Eye (tissue), 1 donor: ENCODE data around the gene NFILZ.

Experiments used
- DNase-seq: peaks from one replicate; pipeline ENCODE4 v3.0.0-alpha.2; 2015

NFILZ gene, protein sequence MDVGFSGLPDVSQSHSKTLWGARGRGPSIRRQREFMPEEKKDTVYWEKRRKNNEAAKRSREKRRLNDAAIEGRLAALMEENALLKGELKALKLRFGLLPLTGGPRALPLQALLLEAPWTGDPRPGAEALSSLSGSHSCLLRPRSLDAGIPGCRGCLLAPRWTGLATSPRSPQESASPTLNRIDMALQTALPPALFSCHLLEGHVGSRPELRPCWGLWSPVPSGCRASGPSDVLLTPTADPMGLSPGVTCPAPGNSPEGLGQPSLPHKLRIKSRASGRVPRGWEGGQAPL

DNA sequence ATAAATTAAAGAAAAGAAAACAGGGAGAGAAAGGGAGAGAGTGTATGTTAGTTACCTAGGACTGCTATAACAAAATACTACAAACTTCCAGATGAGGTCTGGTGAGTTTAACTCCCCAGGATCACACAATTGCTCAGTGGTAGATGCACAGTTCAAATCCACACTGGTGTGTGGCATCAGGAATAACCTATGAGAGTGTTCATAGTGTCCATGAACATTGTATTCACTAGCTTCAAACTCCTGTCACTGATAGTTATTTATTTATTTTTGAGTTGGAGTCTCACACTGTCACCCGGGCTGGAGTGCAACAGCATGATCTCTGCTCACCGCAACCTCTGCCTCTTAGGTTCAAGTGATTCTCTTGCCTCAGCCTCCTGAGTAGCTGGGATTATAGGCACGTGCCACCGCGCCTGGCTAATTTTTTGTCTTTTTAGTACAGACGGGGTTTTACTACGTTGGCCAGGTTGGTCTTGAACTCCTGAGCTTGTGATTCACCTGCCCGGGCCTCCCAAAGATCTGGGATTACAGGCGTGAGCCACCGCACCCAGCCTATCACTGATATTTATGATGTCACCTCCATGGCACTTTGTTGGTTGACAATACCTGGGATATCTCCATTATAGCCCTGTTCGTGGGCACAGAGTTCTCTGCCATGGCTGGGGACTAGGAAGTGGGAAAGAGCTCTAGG is at the start of gene NFILZ:
Gene NFILZ (plus strand): TSS at position 638 of the 688 bp plus-strand sequence. CDS start 46,133 bp downstream, outside the sequence.
- DNase-seq = no peak

DNA sequence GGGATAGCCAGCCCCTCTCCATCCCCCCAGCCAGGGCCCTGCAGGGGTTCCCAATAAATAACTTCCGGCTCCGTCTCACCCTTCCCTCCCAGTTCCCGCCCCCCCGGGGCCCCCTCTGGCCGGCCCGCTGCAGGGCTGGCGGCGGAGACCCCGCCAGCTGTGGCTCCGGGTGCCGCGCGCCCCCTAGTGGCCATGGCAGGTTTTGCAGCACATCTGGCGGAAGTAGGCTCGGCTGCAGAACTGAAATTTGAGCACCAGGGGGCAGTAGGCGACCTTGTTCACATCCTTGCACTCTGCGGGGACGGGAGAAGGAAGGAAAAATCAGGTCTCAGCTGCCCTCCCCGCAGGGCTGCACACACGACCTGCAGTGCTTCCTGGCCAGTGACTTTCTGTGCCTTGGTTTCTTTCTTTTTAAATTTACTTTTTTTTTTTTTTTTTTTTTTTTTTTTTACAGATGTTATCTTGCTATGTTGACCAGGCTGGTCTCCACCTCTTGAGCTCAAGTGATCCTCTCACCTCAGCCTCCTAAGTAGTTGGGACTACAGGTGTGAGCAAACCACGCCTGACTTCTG is 49.6 kb upstream of the NFILZ start:
- DNase-seq = peak; percentile 93

DNA sequence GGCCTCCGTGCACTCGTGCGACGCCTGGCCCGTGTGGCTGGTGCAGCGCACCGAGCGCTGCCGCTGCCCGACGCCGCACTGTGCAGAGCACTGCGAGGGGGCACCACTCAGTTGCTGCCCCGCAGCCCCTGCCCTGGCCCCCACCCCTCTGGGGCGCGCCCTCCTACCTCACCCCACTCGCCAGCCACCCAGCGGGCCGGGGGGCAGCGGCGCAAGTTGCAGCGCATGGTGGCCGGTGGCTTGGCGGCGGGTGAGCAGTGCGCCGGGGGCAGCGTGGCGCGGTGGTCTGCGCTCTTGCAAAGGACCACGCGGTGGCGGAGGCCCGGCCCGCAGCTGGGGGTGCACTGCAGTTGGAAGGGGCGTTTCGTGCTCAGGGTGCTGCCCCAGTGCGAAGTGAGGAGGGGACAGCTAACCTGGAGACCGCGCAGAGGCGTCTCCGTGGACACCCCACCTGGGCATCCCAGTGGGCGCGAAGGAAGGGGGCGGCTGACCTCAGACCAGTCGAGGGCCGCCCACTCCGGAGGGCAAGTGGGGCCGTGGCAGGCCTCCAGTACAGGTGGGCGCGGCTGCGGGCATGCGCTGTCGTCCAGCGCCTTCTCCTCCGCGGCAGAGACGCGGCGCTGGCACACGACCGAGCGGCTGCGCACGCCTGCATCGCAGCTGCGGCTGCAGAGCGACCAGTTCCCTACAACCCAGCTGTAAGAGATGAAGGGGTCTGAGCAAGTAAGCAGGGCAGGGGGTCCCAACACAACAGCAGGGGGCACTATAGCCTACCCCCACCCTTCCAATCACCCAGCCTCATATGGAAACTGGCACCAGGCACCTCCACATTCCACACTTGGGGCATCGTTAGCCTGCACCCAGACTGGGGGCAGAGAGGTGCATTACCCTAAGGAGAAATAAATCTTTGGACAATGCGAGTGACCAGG is 45.2 kb upstream of the NFILZ start:
- DNase-seq = no peak

DNA sequence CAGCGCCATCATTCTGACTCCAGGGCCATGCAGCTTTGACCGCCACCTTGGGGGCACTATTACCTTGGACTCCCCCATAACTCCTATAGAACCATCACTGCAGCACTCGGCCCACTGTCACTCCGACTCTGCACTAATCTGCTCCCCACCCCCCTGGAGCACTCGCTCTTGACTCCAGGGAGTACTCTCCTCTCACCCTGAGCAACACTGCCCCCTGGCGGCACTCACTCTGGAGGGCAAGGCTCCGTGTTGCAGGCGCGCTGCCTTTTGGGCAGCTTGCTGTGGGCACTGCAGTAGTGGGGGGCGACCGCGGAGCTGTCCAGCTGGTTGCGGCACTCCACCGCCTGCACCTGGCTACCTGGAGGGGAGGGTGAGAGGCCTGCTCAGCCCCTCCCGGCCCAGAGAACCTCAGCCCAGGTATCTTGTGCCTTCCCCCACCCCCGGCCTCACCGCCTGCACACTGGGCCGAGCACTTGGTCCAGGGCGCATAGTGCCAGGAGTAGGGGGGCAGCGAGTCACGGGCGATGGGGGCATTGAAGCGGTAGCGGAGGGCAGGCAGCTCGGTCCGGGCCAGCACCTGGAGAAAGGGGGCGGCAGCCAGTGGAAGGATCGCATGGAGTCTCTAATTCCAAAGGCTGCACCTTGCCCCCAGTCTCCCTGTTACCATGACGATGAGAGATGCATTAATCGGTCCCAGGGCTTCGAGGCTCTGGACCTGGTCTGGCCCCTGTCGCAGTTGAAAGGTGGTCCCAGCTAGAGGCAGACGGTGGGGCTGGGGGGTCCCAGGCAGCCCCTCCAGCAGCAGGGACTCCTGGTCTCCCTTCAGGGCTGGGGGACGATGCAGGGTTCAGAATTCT is 44.3 kb upstream of the NFILZ start:
- DNase-seq = peak; percentile 47

DNA sequence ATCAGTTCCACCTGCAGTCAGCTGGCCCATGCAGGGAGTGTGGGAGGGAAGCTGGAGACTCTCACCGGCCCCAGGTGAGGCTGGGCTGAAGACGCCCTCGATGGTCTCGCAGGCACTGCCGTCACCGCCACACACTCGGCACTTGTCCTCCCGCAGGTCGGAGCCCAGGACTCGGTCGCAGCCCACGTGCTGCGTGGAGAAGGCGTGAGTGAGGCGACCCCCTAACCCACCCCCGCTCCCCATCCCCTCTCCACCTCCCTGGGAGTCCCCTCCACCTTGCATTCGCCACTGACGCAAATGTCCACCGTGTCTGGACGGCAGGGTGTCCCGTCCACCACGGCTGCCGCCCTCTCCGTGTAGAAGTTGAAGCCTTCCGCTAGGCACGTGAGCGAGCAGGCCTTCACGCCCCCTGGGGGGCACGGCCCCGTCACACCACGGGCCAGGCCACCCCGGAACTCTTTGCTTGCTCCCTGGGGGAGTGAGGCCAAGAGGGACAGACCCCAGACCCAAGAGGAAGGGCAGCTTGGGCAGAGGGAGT is 41.2 kb upstream of the NFILZ start:
- no peak for DNase-seq

DNA sequence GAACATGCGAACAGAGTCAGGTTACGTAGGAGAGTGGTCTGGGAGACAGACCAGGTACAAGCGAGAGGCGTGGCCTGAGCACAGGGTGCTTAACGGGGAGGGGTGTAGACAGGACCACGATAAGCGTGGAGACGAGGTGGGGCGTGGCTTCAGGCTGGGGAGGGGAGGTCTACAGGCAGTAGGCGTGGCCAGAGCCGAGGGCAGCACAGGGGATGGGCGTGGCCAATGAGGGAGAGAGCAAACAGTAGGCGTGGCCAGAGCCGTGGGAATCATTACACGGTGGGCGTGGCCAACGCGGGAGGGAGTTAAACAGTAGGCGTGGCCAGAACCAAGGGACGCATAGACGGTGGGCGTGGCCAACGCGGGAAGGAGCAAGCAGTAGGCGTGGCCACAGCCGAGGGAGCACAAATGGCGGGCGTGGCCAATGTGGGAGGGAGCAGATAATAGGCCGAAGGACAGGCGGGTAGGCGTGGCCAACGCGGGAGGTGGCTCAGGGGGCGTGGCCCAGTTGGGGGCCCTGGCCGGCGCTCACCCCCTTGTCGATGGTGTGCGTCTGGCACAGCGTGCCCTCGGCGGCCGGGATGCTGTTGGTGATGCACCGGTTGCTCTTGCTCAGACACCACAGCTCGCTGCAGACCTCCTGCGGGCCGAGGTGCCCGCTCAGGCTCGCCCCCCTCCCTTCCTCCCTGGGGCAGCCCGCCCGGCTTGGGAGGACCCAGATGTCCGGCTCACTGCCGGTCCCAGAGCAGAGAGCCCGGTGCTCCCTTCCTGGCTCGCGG is 38.0 kb upstream of the NFILZ start:
- peak; percentile 99 for DNase-seq

DNA sequence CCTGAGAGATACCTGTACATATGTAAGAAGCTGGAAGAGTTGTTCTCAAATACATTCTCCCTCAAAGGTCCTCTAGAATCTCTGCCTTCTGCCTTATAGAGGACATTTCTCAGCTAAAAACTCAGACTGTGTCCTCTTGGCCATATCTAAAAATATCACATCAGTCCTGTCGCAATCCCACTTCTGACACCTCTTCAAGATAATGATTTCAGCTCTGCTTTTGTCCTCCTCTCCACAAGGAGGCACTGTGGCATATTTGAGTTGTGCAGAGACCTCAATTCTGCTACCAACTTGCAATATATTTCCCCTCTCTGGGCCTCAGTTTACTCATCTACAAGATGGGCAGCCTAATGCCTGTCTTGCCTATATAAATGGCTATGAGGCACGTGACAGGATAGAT is 36.5 kb upstream of the NFILZ start:
- no peak for DNase-seq

DNA sequence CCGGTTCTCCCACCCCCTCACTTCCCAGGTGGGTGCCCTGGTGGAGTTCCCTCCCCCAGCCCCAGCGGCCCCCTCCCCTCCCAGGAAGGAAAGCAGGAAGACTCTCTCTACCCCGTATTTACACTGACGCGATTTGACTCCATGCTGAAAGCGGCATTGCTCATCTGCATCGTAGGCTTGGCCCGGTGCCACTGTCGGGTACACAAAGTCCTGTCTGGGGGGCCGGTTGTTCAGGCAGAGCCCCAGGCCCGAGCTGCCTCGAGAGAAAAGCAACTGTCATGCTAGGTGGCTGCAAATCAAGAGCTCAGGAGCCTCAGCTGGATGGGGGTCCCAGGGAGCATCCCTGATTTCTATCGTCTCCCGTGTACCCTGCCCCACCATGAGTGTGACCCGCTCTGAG is 34.8 kb upstream of the NFILZ start:
- no peak for DNase-seq

DNA sequence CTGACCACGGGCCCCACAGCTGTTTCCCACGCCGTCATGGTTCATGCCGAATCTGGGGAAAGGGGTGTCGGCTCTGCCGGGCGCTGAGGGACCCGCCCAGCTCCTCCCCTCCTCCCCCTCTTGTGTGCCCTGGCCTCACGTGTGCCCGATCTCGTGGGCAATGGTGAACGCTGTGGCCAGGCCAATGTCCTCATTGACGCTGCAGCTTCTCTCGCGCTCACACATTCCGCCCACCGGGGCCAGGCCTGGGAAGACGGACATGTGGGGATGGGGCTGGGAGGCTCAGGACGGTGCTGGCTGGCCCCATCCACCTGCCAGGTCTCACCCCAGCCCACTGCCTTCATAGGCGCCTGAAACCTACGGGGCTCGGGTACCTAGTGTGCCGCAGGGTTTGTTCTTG is 34.3 kb upstream of the NFILZ start:
- DNase-seq = no peak

DNA sequence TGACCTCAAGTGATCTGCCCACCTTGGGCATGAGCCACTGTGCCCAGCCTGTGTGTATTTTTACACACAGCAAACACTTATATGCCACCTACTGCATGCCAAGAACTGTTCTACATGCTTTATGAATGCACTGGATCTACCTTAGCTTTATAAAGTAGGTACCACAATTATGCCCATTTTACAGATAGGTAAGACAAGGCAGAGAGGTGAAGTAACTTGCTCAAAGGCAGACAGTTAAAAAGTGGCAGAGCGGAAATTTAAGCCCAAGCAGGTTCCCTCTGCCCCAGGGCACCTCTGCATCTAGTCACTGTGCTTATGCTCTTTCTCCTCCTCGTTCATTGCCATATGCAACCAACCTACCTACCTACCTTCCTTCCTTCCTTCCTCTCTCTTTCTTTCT is 30.4 kb upstream of the NFILZ start:
- DNase-seq = no peak

DNA sequence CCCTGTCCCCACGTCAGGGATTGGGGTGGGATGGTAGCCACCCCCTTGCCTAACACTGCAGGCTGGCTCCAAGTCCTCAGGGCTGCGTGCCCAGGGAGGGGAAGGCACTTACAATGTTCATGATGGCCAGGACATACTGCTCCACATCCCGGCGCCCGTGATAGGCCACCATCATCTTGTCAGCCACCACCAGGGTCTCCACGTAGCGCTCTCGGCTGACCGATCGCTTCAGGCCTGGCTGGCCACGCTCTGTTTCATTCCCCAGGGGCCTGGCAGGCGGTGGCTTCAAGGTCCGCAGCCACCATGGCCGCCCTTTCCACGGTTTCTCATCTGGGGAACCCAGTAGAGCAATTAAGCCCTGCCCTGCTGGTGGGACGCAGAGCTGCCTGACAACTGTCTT is 29.6 kb upstream of the NFILZ start:
- DNase-seq = no peak

DNA sequence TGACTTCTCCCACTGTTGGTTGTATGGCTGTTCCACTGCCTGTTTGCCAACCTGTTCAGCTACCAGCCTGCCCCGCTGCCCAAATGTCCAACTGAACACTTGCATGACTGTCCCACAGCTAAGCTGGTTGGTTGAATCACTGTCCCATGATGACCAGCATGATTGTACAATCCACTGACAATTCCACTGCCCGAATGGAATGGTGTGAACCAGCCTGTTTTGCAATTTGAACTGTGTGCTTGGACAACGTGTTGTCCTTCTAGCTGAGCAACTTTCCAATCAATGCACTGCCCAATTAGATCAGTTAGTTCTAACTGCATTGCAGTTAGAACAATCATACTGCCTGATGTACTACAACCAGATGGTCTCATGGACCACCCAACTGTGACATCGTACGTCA is 28.6 kb upstream of the NFILZ start:
- no peak for DNase-seq

DNA sequence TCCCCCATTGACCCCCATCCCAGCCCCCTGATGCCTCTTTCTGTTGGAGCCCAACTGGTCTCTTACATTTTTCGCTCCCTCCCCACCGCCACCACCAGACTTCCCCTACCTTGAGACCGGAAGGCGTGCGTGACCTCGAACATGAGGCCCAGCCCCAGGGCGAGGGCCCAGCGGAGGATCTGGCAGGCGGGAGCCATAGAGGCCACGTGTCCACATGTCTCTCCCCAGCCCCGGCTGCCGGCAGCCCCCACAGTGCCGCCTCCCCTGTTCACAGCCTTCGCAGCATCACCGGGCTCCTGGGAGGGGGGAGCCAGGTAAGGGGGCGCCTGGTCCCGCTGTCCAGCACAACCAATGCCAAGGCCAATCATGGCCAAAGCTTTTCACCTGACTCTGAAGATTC is 24.9 kb upstream of the NFILZ start:
- no peak for DNase-seq

DNA sequence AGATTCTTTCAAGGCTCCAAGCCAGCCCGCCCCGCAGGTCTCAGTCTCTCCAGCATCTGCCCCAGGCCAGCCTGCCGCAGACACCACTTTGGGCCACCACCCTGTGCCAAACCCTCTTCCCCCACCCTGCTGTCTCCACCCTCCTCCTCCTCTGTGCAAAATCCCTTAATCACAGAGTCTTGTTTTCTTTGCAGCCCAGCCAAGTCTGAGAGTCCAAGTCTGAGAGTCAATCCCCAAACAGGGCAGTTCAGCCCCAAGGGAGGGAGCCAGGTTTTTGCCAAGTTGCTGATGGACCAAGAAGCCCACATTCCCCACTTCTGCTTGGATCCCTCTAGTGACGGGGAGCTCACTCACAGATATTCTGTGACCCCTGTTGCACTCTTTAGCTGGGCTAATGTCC is 23.0 kb upstream of the NFILZ start:
- no peak for DNase-seq

DNA sequence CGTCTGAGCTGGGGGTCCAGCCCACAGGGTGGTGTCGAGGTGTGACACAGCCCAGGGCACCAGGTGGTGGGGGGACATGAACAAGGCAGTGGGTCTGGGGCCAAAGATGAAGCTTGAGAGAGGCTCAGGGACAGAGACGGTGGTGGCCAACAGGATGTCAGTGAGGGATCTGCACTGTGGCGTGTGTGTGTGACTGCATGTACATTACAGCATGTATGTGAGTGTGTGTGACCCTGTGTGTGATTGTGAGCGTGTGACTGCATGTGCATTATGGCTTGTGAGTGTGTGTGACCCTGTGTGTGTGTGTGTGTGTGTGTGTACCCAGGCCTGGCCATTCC is 21.5 kb upstream of the NFILZ start:
- no peak for DNase-seq

DNA sequence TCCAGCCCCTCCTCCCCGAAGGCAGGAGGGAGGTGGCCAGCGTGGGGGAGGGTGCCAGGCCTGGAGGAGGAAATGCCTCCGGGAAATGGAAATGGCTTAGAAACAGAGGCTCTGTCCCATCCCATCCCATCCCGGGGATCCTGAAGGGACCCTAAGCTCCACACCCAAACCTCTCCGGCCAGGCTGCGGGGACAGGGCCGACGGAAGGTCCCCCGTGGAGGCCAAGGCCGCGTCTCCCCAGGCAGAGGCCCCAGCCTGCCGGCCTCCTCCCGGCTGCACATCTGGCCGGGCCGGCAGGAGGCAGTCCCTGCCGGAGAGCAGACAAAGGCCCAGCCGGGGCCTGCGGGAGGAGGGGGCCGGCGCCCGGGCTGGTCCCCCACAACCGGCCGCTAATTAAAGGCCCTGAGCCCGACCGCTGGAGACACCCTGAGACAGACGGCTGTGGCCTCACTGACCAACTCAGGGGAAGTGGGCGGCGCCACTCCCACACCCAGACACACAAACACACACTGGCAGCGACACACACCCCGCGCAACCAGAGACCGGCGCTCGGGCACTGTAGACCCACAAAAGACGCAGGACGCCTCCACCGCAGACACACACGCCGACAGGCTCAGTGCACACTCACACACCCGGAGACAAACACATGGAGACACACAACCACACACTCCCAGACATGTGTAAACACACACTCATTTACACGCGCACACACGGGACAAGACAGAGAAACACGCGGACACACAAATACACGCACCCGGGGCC is 21.0 kb upstream of the NFILZ start:
- DNase-seq = peak; percentile 87

DNA sequence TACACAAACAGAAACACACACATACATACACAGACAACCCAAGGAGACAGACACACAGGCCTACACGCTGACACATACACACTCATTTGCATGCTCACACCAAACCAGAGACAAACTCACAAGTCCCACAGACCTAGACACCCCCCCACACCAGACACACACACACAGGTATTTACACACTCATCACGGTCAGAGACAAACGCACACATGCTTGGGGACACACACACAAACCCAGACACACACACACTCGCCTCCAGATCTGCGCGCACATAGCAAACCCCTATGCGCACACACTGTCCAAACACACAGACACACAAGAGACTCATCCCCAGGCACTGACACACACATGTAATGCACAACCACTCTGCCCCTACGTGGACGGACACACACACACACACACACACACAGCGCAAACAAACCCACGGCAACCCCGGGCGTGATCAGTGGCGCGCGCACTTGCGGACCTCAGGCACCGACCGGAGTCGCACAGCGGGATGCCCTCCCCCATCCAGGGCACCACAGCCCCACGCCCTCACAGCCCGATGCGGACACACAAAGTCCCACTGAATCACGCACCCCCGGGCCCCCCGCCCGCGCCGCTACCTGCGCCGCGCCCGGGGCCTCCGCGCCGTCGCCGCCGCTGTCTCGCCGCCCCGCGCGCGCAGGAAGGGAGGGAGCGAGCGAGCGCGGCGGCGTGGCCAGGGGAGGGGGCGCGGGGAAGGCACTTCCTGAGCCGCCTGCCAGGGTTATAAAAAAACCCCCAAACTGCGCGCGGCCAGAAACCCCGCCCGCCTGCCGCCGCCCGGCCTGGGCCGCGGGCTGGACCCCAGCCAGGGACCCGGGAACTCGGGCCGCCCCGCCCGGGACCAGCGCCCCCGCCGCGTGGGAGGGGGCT is 20.1 kb upstream of the NFILZ start, which contains the start of gene ADAMTS10:
Gene ADAMTS10 (minus strand): TSS at position 675 of the 895 bp plus-strand sequence. CDS start 5,005 bp downstream, outside the sequence.
- peak; percentile 78 for DNase-seq

DNA sequence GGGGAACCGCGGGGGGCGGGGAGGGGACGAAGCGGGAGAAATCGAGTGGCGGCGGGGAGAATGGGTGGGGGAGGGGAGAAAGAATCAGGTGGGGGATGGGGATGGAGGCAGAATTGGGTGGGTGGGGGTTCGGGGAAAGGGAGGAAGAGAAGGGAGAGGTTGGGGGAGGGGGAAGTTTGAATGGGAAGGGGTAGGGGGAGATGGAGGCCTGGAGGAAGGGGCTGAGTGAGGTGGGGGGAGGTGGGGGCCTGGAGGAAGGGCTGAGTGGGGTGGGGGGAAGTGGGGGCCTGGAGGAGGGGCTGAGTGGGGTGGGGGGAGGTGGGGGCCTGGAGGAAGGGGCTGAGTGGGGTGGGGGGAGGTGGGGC is 19.5 kb upstream of the NFILZ start:
- peak; percentile 78 for DNase-seq

DNA sequence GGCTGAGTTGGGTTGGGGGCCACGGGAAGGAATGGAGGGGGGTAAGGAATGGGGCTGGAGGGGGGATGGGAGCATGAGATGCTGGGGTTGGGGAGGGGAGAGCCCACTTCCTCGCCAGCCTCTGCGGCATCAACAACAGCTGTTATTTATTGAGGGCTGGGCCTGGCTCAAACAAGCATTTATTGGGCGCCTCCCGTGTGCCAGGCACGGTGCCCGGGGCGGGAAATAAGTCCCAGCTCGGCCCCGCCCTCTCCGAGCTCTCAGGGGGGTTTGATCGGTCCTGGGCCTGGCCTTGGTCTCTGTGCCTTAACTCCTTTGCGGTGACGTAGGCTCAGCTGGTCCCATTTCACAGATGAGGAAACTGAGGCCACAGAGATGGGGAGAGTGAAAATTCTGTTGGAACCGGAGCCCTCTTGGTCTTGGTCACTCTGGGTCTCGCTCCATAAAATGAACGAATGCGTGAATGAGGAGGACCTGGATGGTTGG is 19.0 kb upstream of the NFILZ start:
- peak; percentile 61 for DNase-seq
